ENCODE results near the gene KIF13A.
"Not testable (repeated sequence)": the region's sequence is repeated elsewhere in the genome, so short reads cannot be mapped to it uniquely, and the experiment has no call there.

The KIF13A gene

GRCh38 chr6:17971128-17972073, 16.0 kb downstream of the KIF13A start:
- DNase-seq, result no peak

GRCh38 chr6:17968876-17969275, 18.6 kb downstream of the KIF13A start:
- no peak for DNase-seq

- DNase-seq, result no peak
Measured at GRCh38 chr6:17967668-17968518, 19.5 kb downstream of the KIF13A start.

GRCh38 chr6:17966451-17966850, 21.0 kb downstream of the KIF13A start:
- no peak for DNase-seq

- no peak for DNase-seq
Measured at GRCh38 chr6:17965397-17965796, 22.0 kb downstream of the KIF13A start.

- DNase-seq, result no peak
Measured at GRCh38 chr6:17964633-17965032, 22.8 kb downstream of the KIF13A start.

- DNase-seq, result peak in 6 of 56 donors; percentile 3 to 22 (median 9)
Measured at GRCh38 chr6:17962436-17963031, 24.9 kb downstream of the KIF13A start.

GRCh38 chr6:17959302-17959701, 28.1 kb downstream of the KIF13A start:
- no peak for DNase-seq

GRCh38 chr6:17957904-17958620, 29.4 kb downstream of the KIF13A start:
- no peak for DNase-seq

GRCh38 chr6:17957498-17957897, 29.9 kb downstream of the KIF13A start:
- DNase-seq, result peak in 2 of 56 donors; percentile 2 to 4

- DNase-seq, result no peak
Measured at GRCh38 chr6:17957086-17957485, 30.3 kb downstream of the KIF13A start.

GRCh38 chr6:17950095-17950494, 37.3 kb downstream of the KIF13A start:
- no peak for DNase-seq

GRCh38 chr6:17949168-17949567, 38.3 kb downstream of the KIF13A start:
- DNase-seq, result no peak

GRCh38 chr6:17948725-17949124, 38.7 kb downstream of the KIF13A start:
- no peak for DNase-seq

- not testable (repeated sequence) for DNase-seq
Measured at GRCh38 chr6:17947574-17947973, 39.9 kb downstream of the KIF13A start.

GRCh38 chr6:17945575-17945974, 41.9 kb downstream of the KIF13A start:
- DNase-seq, result no peak

- DNase-seq, result no peak
Measured at GRCh38 chr6:17945111-17945510, 42.3 kb downstream of the KIF13A start.

GRCh38 chr6:17941318-17941717, 46.1 kb downstream of the KIF13A start:
- DNase-seq, result no peak

- no peak for DNase-seq
Measured at GRCh38 chr6:17940151-17940792, 47.2 kb downstream of the KIF13A start.

GRCh38 chr6:17938901-17939300, 48.5 kb downstream of the KIF13A start:
- no peak for DNase-seq
